IgD-negative memory B cell (primary cell): ENCODE measurements around the gene THY1. TPM values are rescaled to one million over a fixed set of nuclear protein-coding genes. Genes with fewer than 3 reads are reported as not detected.

Experiments used
- H3K27ac Mint-ChIP-seq, 3 donors: one replicate each; pipeline ENCODE4 v1.8.0; 2020 to 2022; ENCODE audit warnings: mild to moderate bottlenecking in 3 of 3, mixed read lengths in 3 of 3, moderate library complexity in 1 of 3
- H3K27me3 Mint-ChIP-seq: one replicate; pipeline ENCODE4 v1.8.0; 2021; ENCODE audit warnings: mixed read lengths
- H3K36me3 Mint-ChIP-seq: one replicate; pipeline ENCODE4 v1.8.0; 2020; ENCODE audit warnings: mild to moderate bottlenecking, mixed read lengths
- H3K4me1 Mint-ChIP-seq, 3 donors: one replicate each; pipeline ENCODE4 v1.8.0; 2020 to 2022; ENCODE audit warnings: mixed read lengths in 3 of 3, mild to moderate bottlenecking in 1 of 3
- H3K4me3 Mint-ChIP-seq, 4 donors: one replicate each; pipeline ENCODE4 v1.8.0; 2020 to 2022; ENCODE audit warnings: mild to moderate bottlenecking in 4 of 4, mixed read lengths in 4 of 4, moderate library complexity in 3 of 4
- H3K9me3 Mint-ChIP-seq, 3 donors: one replicate each; pipeline ENCODE4 v1.8.0; 2020 to 2021; ENCODE audit warnings: mixed read lengths in 3 of 3, mild to moderate bottlenecking in 1 of 3
- polyA plus RNA-seq: library from polyadenylated mRNA; unstranded; fragments of 300-500 nt; fragmentation: Illumina TruSeq; gene quantifications from one replicate; pipeline ENCODE4 v1.2.3, GENCODE V29; 2021

Gene THY1
- polyA plus RNA-seq, 1 donor from 2014 or later: not detected

DNA sequence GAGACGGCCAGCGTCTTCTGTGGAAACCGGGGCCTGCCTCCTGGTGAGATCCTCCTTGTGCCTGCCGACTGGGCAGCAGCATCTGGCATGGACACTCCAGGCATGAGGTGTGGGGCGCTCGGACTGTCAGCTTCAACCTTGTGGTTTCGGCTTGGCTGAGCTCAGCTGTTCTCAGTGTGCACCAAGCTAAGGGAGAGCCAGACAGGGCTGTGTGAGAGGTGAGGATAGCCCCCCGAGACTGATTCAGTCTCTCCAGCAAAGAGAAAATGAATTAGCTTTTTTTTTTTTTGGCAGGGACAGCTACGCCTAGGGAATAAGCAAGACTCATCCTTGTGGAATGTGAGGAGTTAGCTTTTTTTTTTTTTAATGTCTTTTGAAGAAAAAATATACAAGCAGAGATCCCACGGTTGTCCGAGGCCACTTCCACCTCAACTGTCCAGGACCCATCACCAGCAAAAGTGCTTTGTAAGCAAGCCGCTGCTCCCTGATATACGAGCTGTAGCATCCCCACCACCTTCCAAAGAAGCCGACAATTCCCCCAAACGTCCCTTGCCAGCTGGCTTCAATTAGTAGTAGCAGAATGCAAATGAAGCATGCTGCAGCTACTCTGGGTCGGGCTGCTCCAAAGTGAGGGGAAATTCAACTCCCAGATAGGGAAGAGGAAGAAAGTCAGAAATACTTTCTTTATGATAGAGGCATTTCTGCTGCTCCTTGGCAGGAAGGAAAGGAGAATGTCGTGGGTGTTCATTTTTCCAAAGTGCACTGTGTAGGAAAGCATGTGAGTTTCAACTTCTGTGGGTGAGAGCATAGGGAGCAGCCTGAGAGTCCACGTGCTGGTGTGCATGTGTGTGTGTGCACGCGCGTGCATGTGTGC lies 9.7 kb upstream of the THY1 start:
- no peak overlapping the region for H3K27ac Mint-ChIP-seq
- H3K4me3 Mint-ChIP-seq: no peak overlapping the region
- H3K27me3 Mint-ChIP-seq: peaks cover 36% of the 10 kb centered on the region
- H3K9me3 Mint-ChIP-seq: peaks cover 0 to 7% (median 3%) of the 10 kb centered on the region in 3 donors
- no peaks in the 10 kb centered on the region for H3K36me3 Mint-ChIP-seq
- H3K4me1 Mint-ChIP-seq: no peaks in the 10 kb centered on the region

DNA sequence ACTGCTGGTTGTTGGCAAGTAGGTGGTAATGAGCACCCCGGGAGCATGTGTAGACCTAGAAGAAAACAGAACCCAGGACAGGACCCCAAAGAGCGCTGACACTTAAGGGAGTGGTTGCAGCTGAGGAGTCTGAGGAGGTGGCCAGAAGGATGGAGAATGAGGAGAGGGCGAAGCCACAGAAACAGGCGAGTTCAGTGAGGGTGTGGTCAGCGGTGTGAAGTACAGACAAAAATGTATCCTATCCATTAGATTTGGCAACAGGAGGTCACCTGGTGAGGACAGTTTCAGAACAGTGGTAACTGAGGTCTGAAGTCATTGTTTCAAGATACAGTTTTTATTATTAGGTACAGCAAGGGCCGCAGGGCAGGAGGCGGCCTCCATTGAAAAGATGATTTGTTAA lies 8.6 kb upstream of the THY1 start:
- Mint-ChIP-seq H3K9me3 (peaks cover 0 to 4% (median 0%) of the 10 kb centered on the region in 3 donors), H3K27me3 (peaks cover 33% of the 10 kb centered on the region), H3K4me3 (no peak overlapping the region), H3K4me1 (no peaks in the 10 kb centered on the region), H3K27ac (no peak overlapping the region), H3K36me3 (no peaks in the 10 kb centered on the region)

DNA sequence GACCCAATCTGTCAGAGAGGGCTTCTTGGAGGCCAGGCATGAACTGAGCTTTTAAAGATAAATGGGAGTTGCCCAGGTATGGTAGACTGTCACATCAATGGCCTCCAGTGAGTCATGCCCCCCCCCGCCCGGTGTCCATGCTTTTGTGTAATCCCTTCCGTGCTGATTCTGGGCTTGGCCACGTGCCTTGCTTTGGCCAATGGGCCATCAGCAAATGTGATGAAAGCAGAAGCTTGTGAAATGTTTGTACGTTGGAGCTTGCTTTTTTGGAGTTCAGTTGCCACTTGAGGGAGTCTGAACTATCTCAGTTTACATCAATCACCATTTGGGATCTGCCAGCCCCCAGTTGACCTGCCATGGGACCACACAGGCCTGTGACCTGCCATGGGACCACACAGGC lies 4.3 kb upstream of the THY1 start:
- Mint-ChIP-seq H3K4me3 (no peak overlapping the region), H3K9me3 (peaks cover 0 to 4% (median 0%) of the 10 kb centered on the region in 3 donors), H3K27ac (no peak overlapping the region), H3K27me3 (peaks cover 52% of the 10 kb centered on the region), H3K4me1 (peaks cover 0 to 3% (median under 1%) of the 10 kb centered on the region in 3 donors), H3K36me3 (no peaks in the 10 kb centered on the region)

DNA sequence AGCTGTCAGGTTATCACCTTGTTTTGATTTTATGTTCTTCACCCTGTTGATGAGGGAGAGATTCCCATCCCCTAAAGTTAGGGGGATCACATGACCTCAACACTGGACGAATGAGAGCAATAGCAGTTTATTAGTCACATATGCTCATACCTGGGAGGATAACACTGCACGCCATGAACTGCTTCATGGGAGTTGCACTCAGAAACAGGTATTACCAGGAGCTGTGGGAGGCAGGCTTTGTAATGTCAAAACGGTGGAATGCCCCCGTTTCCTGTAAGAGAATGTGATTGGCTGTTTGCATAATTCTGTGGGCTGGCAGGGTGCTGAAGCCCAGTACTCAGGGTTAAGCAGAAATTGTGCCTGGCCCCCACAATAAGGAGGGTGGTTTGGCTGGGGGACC lies 3.2 kb upstream of the THY1 start:
- H3K4me1 Mint-ChIP-seq: peaks cover 0 to 4% (median 3%) of the 10 kb centered on the region in 3 donors
- H3K4me3 Mint-ChIP-seq: no peak overlapping the region

DNA sequence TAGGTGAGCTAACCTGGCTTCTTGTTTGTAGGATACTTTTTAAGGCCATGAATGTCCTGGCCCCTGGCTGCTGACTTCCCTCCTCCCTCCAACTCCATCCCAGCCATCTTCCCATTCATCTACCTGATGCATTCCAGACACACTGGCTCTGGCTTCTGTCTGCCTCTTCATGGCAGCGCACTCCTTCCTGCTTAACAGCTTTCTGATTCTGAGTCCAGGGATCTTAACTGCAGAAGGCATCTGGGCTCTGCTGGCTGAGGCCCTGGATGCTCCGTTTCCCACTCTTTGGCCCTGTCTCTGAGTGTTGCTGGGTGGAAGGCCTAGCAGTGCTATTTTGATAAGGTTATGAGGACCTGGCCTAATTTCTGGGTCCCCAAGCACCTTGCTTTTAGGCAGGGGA lies 1.8 kb upstream of the THY1 start:
- Mint-ChIP-seq H3K9me3 (peaks cover 0 to 2% (median 0%) of the 10 kb centered on the region in 3 donors), H3K27me3 (peaks cover 58% of the 10 kb centered on the region), H3K36me3 (no peaks in the 10 kb centered on the region), H3K27ac (no peak overlapping the region), H3K4me1 (peaks cover 0 to 4% (median 3%) of the 10 kb centered on the region in 3 donors), H3K4me3 (no peak overlapping the region)

More for the DNA sequence above, 3.2 kb upstream of the THY1 start:
- Mint-ChIP-seq H3K36me3 (no peaks in the 10 kb centered on the region), H3K27me3 (peaks cover 57% of the 10 kb centered on the region), H3K9me3 (peaks cover 0 to 2% (median 0%) of the 10 kb centered on the region in 3 donors), H3K27ac (no peak overlapping the region)

DNA sequence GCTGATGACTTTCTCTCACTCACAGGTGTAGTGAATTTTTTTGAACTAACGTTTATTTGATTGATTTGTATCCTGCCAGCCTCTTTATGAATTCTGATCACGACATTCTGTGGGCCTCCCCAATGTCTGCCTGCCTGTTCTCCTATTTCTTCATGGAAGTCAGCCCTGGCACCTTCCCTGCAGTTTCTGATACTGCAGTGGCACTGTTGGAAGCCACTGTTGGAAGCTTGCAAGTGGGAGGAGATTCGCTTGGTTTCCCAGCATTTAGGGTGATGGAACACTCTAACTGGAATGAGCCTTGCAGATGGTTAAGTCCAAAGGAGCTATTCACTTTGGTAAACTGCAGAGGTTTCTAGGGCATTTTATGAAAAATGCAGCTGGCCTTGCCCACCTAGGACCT lies 1.3 kb upstream of the THY1 start:
- peaks cover 0 to 4% (median 3%) of the 10 kb centered on the region in 3 donors for H3K4me1 Mint-ChIP-seq
- H3K9me3 Mint-ChIP-seq: peaks cover 0 to 2% (median 0%) of the 10 kb centered on the region in 3 donors
- H3K27ac Mint-ChIP-seq: no peak overlapping the region
- peaks cover 60% of the 10 kb centered on the region for H3K27me3 Mint-ChIP-seq
- H3K36me3 Mint-ChIP-seq: no peaks in the 10 kb centered on the region
- H3K4me3 Mint-ChIP-seq: no peak overlapping the region

DNA sequence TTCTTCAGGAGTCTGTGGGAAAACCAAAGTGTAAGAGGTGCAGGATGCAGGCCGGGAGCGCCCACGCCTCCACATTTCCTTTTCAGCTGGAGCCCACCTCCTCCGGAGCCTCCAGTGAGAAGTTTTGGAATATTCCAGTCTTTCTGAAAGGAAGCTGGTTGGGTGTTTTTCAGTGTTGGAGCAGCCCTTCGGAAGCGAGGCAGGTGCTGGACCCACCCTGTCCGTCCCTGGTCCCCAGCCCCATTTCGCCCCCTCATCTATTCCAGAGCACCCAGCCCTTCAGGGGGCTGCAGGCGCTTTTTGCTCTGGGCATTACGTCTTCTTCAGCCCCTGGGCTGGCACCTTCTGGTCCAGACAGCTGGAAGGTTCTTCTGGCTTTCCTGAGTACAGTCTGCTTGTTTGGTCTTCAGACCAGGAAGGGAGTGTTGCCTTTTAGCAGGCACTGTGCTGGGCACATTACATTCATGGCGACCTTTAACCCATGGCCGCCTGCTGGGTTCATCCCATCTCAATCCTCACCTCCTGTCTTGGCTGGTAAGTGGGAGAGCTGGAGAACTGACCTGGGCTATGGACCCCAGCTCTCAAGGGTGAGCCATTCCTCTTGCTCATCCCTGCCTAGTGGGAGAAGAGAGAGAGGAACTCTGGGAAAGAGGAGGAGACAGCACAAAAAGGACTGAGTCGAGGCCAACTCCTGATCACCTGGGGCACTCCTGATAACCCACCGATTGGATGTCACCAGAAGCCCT lies 710 bp upstream of the THY1 start:
- no peaks in the 10 kb centered on the region for H3K36me3 Mint-ChIP-seq
- peak overlapping the region in 1 of 4 donors; percentile 23 for H3K4me3 Mint-ChIP-seq

DNA sequence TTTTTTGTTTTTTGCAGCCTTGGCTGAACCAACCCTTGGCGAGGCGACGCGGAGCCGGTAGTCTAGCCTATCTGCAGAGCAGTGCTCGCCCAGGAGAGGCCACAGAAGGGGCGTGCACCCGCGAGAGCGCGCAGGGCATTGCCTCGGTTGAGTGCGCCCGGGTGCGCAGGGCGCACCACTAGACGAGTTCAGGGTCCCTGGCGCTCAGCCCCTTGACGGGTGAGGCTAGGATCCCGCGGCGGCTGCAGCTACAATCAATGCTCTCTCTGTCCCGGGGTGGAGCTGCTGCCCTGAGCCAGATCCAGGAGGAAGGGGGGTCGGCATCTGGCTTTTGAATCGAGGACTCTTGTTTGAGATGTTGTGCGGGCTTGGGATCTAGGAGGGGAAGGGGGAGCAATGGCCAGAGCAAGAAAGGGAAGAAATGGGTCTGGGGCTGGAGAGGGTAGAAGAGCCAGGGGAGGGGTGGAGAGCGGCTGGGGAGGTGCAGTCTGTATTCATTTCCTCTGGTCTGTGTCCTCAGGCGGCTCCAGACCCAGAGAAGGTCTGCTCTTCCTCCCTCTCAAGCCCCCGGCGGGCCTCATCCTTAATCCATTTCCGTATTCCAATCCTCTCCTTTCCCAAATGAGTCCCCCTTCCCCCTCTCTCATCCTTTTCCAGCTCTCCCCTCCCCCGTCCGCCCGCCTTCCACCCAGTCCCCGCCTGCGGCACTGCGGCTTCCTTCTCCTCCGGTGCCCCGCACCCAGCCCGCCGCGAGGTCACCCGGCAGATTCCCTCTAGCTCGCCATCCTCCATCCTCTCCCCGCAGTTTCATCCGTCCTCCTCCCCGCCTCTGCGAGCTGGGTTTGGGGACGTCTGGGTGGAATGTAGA lies 797 bp downstream of the THY1 start:
- H3K27ac Mint-ChIP-seq: no peak overlapping the region
- H3K9me3 Mint-ChIP-seq: peaks cover 0 to 2% (median 0%) of the 10 kb centered on the region in 3 donors
- H3K4me1 Mint-ChIP-seq: peaks cover 0 to 4% (median 3%) of the 10 kb centered on the region in 3 donors
- peak overlapping the region in 3 of 4 donors; percentile 12 to 65 (median 63) for H3K4me3 Mint-ChIP-seq
- H3K36me3 Mint-ChIP-seq: no peaks in the 10 kb centered on the region
- H3K27me3 Mint-ChIP-seq: peaks cover 53% of the 10 kb centered on the region

More for the DNA sequence above, 710 bp upstream of the THY1 start:
- Mint-ChIP-seq H3K9me3 (peaks cover 0 to 4% (median 0%) of the 10 kb centered on the region in 3 donors), H3K4me1 (peaks cover 0 to 4% (median 3%) of the 10 kb centered on the region in 3 donors), H3K27ac (no peak overlapping the region), H3K27me3 (peaks cover 60% of the 10 kb centered on the region)

DNA sequence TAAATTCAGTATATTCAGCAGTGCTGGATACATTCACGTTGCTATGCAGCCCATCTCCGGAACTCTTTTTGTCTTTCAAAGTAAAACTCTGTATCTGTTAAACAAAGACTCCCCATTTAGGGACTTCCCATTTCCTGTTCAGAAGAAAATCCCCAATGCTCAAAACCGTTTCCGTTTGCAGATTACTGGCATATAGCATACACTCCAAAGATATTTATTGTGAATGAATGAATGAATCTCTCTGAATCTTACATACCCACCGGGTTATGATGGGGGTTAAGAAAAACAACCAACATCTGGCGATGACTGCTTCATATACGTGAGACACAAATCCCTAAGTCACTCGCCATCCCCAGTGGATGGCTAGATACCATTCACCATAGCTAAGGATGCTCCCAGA lies 1.6 kb downstream of the THY1 start:
- no peaks in the 10 kb centered on the region for H3K36me3 Mint-ChIP-seq
- no peak overlapping the region for H3K27ac Mint-ChIP-seq
- H3K9me3 Mint-ChIP-seq: peaks cover 0 to 2% (median 0%) of the 10 kb centered on the region in 3 donors
- peaks cover 55% of the 10 kb centered on the region for H3K27me3 Mint-ChIP-seq
- peaks cover 0 to 4% (median 3%) of the 10 kb centered on the region in 3 donors for H3K4me1 Mint-ChIP-seq
- no peak overlapping the region for H3K4me3 Mint-ChIP-seq

DNA sequence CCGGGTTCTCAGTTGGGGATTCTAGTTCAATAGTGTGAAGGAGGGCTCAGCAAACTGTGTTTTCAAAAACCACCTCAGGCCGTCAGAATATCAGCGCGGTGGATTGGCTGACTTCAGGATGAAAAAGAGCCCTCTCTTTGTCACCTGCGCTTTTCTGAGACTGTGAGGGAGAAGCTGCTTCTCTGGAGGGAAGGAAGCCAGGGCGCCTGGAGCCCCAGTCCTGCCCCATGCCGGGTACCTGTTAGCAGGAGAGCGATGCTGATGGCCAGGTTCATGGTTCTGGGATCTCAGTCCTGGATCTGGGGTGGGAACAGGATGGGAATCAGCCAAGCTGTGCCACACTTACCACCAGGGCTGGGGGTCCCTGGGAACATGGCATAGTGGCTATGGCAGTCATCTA lies 2.3 kb downstream of the THY1 start:
- H3K4me3 Mint-ChIP-seq: no peak overlapping the region
- H3K36me3 Mint-ChIP-seq: no peaks in the 10 kb centered on the region
- H3K27me3 Mint-ChIP-seq: peaks cover 54% of the 10 kb centered on the region
- H3K9me3 Mint-ChIP-seq: peaks cover 0 to 2% (median 0%) of the 10 kb centered on the region in 3 donors
- peaks cover 0 to 4% (median 3%) of the 10 kb centered on the region in 3 donors for H3K4me1 Mint-ChIP-seq
- no peak overlapping the region for H3K27ac Mint-ChIP-seq

DNA sequence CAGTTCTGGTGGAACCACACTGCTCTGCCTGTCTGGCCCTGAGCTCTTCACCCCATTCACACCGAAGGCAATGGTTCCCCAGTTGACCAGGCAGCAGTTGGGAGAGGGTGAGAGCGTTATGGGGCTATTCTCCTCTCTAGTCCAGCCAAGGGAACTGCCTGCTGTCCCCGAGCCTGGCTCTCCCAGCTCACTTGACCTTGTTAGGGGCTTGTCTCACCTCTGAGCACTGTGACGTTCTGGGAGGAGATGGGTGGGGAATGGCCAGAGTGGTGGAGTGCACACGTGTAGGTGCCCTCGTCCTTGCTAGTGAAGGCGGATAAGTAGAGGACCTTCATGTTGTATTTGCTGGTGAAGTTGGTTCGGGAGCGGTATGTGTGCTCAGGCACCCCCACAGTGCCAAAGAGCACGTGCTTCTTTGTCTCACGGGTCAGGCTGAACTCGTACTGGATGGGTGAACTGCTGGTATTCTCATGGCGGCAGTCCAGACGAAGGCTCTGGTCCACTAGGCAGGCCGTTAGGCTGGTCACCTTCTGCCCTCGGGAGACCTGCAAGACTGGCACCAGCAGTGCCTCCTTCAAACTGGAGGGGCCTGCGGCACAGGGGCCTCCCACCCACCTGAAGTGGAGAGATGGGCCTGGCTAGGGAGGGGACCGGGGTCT lies 3.0 kb downstream of the THY1 start:
- H3K9me3 Mint-ChIP-seq: peaks cover 0 to 2% (median 0%) of the 10 kb centered on the region in 3 donors
- H3K4me1 Mint-ChIP-seq: peaks cover 0 to 4% (median 3%) of the 10 kb centered on the region in 3 donors
- no peak overlapping the region for H3K27ac Mint-ChIP-seq
- peak overlapping the region in 1 of 4 donors; percentile 33 for H3K4me3 Mint-ChIP-seq
- no peaks in the 10 kb centered on the region for H3K36me3 Mint-ChIP-seq
- H3K27me3 Mint-ChIP-seq: peaks cover 50% of the 10 kb centered on the region

DNA sequence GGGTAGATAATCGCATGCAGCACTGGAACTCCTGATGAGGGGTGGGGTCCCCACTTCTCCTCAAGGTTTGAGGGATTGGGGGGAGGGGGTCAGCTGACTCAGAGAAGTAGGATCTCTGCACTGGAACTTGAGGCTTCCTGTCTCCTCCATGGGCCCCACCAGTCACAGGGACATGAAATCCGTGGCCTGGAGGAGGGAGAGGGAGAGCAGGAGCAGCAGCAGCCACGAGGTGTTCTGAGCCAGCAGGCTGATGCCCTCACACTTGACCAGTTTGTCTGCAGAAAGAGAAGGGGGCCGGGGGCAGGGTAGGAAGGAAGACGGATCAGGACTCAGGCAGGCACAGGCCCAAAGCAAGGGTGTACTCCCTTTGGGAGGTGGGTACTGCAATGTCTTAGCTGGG lies 3.7 kb downstream of the THY1 start:
- no peak overlapping the region for H3K27ac Mint-ChIP-seq
- peaks cover 44% of the 10 kb centered on the region for H3K27me3 Mint-ChIP-seq
- no peak overlapping the region for H3K4me3 Mint-ChIP-seq
- H3K4me1 Mint-ChIP-seq: peaks cover 0 to 4% (median 3%) of the 10 kb centered on the region in 3 donors
- H3K36me3 Mint-ChIP-seq: no peaks in the 10 kb centered on the region
- peaks cover 2 to 3% (median 2%) of the 10 kb centered on the region in 3 donors for H3K9me3 Mint-ChIP-seq

DNA sequence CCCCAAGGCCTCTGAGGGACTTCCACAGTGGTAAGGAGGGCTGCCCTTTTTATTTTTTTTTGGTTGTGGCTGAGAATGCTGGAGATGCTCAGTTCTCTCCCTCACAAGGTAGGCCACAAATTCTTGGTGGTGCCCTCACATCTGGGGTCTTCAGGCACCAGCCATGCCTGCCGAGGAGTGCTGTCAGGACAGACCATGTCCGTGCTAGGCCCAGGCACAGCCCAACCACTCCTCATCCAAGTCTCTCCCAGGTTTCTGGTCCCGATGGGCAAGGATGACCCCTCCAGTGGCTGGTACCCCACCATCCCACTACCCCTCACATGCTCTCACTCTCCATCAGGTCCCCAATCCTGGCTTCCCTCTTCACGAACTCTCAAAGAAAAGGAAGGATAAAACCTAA lies 4.2 kb downstream of the THY1 start:
- peaks cover 0 to 4% (median 2%) of the 10 kb centered on the region in 3 donors for H3K4me1 Mint-ChIP-seq
- no peaks in the 10 kb centered on the region for H3K36me3 Mint-ChIP-seq
- peaks cover 2 to 3% (median 2%) of the 10 kb centered on the region in 3 donors for H3K9me3 Mint-ChIP-seq
- peaks cover 39% of the 10 kb centered on the region for H3K27me3 Mint-ChIP-seq
- no peak overlapping the region for H3K4me3 Mint-ChIP-seq
- no peak overlapping the region for H3K27ac Mint-ChIP-seq
